MCF 10A (cell line): ENCODE data around the gene CMTM8. TPM values are rescaled to one million over a fixed set of nuclear protein-coding genes. Genes with fewer than 3 reads are reported as not detected.

Source experiments
- BruUV-seq: library from RNA; stranded (reverse); fragments of 400-500 nt; replicated peaks from 2 replicates; lab custom pipeline; 2021; lab: Mats Ljungman, UMichigan
- CTCF ChIA-PET: fragments of 300-600 bp; sonication (Branson Sonifier 250); formaldehyde crosslinking; extraction: SDS; loops from one replicate; lab custom pipeline; 2021; ENCODE audit warnings: antibody characterized with exemption, inconsistent platforms; lab: Yijun Ruan, JAX
- POLR2A ChIA-PET: fragments of 300-600, 350-650 bp; sonication (Branson Sonifier 250); formaldehyde crosslinking; extraction: SDS; loops from one replicate; lab custom pipeline; 2020; ENCODE audit warnings: antibody characterized with exemption, inconsistent platforms; lab: Yijun Ruan, JAX
- DNase-seq: peaks from one replicate; pipeline ENCODE4 v3.0.0-alpha.2; 2018; ENCODE audit not compliant: unreplicated experiment
- H3K27ac Mint-ChIP-seq: one replicate; pipeline ENCODE4 v1.8.0; 2022; ENCODE audit warnings: mild to moderate bottlenecking, low read depth, mixed read lengths; ENCODE audit not compliant: unreplicated experiment
- H3K27me3 Mint-ChIP-seq: one replicate; pipeline ENCODE4 v1.8.0; 2022; ENCODE audit warnings: mixed read lengths; ENCODE audit not compliant: insufficient read depth, unreplicated experiment
- H3K36me3 Mint-ChIP-seq: one replicate; pipeline ENCODE4 v1.8.0; 2022; ENCODE audit warnings: mild to moderate bottlenecking, moderate library complexity, mixed read lengths; ENCODE audit not compliant: insufficient read depth, unreplicated experiment
- H3K4me1 Mint-ChIP-seq: one replicate; pipeline ENCODE4 v1.8.0; 2022; ENCODE audit warnings: mixed read lengths; ENCODE audit not compliant: insufficient read depth, unreplicated experiment
- H3K4me3 Mint-ChIP-seq: one replicate; pipeline ENCODE4 v1.8.0; 2022; ENCODE audit warnings: mild to moderate bottlenecking, moderate library complexity, mixed read lengths; ENCODE audit not compliant: unreplicated experiment
- H3K9me3 Mint-ChIP-seq: one replicate; pipeline ENCODE4 v1.8.0; 2022; ENCODE audit warnings: mixed read lengths; ENCODE audit not compliant: unreplicated experiment
- intact Hi-C: fragments of 100-400 bp; cut with micrococcal nuclease; formaldehyde crosslinking; loops from 2 replicates; pipeline ENCODE4 v1.14.1; 2022
- total RNA-seq: library from RNA; stranded (reverse); gene quantifications from 2 replicates; pipeline ENCODE4 v1.2.3, GENCODE V29; 2022
- TF ChIP-seq, protein P1 (sequence below): fragments of 200-600 bp; IDR thresholded peaks from one replicate; pipeline ENCODE4 v1.8.0; 2022; ENCODE audit warnings: antibody characterized with exemption, mild to moderate bottlenecking; ENCODE audit not compliant: unreplicated experiment

The CMTM8 gene
- total RNA-seq, 1 experiment from 2014 or later, result 3.8 TPM

DNA sequence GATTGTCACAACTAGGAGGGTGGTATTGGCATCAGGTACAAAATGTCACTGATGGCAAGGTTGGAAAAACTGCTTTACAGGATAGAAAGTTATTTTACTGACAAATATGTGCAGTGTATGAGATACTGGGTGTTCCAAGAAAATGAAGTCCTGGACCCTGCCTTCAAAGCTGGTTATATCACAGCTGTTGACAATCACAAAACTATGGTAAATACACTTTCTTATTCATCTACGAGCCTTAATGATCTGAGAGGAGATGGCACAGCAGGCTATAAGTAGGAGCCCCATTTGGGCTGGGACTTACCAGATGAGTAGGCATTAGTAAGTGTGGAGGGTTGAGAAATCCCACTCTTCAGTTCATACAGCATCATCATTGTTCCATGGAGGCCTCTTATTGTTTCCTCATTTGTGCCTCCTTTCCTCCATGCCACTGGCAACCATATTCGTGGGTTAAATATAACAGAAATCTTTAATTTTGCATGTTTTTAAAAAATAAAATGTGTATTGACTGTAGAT is 66.9 kb downstream of the CMTM8 start:
- ChIA-PET POLR2A (no interaction called here), CTCF (interaction anchor here (0.6 to 1.7 kb wide), 2 partner anchors 9 to 10 kb away, joined by 3 to 9 read pairs; no protein-coding TSS in a partner anchor)
- TF ChIP-seq, protein P1, sequence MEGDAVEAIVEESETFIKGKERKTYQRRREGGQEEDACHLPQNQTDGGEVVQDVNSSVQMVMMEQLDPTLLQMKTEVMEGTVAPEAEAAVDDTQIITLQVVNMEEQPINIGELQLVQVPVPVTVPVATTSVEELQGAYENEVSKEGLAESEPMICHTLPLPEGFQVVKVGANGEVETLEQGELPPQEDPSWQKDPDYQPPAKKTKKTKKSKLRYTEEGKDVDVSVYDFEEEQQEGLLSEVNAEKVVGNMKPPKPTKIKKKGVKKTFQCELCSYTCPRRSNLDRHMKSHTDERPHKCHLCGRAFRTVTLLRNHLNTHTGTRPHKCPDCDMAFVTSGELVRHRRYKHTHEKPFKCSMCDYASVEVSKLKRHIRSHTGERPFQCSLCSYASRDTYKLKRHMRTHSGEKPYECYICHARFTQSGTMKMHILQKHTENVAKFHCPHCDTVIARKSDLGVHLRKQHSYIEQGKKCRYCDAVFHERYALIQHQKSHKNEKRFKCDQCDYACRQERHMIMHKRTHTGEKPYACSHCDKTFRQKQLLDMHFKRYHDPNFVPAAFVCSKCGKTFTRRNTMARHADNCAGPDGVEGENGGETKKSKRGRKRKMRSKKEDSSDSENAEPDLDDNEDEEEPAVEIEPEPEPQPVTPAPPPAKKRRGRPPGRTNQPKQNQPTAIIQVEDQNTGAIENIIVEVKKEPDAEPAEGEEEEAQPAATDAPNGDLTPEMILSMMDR, result no peak
- H3K27me3 Mint-ChIP-seq, result no peaks in the 10 kb centered on the region
- H3K9me3 Mint-ChIP-seq, result no peaks in the 10 kb centered on the region
- no peak for DNase-seq
- H3K27ac Mint-ChIP-seq, result no peak overlapping the region
- H3K4me1 Mint-ChIP-seq, result peaks cover 7% of the 10 kb centered on the region
- intact Hi-C loops, result no loop called here
- H3K4me3 Mint-ChIP-seq, result no peak overlapping the region
- H3K36me3 Mint-ChIP-seq, result no peaks in the 10 kb centered on the region
- BruUV-seq, result no TSS peak

DNA sequence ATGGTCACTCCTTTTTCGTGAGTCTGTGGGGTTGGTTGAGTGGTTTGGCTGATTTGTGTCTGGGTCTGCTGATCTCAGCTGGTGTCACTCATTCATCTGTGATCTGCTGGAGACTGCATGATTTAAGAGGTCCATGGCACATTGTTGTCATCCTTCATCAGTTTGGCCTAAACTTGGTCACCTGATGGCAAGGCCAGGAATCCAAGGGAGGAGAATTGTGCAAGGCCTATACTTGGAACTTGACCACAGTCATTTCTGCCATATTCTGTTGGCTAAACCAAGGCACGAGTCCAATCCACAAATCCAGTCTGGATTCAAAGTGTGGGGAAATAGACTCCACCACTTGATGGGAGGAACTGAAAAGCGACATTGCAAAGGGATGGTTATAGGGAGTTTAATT is 67.6 kb downstream of the CMTM8 start:
- ChIA-PET CTCF (no interaction called here), POLR2A (no interaction called here)
- Mint-ChIP-seq H3K4me1 (peaks cover 7% of the 10 kb centered on the region), H3K27me3 (no peaks in the 10 kb centered on the region), H3K4me3 (no peak overlapping the region), H3K36me3 (no peaks in the 10 kb centered on the region), H3K27ac (no peak overlapping the region), H3K9me3 (no peaks in the 10 kb centered on the region)
- no TSS peak for BruUV-seq
- DNase-seq, result no peak
- TF ChIP-seq, protein P1, result no peak
- intact Hi-C loops, result no loop called here

DNA sequence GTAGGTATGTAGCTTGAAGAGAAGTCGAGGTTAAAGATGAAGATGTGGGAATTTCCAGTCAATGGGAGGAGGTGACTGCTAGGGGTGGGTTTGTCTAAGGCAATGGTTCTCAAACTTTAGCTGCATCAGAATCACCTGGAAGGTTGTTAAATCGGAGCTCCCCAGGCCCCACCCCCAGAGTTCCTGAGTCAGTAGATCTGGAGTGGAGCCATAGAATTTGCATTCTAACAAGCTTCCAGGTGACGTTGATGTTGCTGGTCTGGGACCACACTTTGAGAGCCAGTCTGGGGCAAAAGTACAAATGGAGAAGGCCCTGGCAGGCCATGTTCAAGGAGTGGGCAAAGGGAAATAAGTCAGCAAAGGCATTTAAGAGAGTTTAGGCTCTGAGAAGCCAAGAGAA is 69.1 kb downstream of the CMTM8 start:
- H3K9me3 Mint-ChIP-seq, result no peaks in the 10 kb centered on the region
- TF ChIP-seq, protein P1, result no peak
- H3K27ac Mint-ChIP-seq, result no peak overlapping the region
- no peak overlapping the region for H3K4me3 Mint-ChIP-seq
- H3K36me3 Mint-ChIP-seq, result no peaks in the 10 kb centered on the region
- intact Hi-C loops, result no loop called here
- BruUV-seq, result no TSS peak
- no peaks in the 10 kb centered on the region for H3K27me3 Mint-ChIP-seq
- ChIA-PET POLR2A (interaction anchor here (0.7 kb wide), 1 partner anchor 21 kb away, joined by 3 read pairs; no protein-coding TSS in a partner anchor), CTCF (interaction anchor here (0.6 to 2.0 kb wide), 7 partner anchors 10 to 612 kb away, joined by 3 to 11 read pairs (median 4); no protein-coding TSS in a partner anchor)
- H3K4me1 Mint-ChIP-seq, result peaks cover 7% of the 10 kb centered on the region
- peak; percentile 33 for DNase-seq

DNA sequence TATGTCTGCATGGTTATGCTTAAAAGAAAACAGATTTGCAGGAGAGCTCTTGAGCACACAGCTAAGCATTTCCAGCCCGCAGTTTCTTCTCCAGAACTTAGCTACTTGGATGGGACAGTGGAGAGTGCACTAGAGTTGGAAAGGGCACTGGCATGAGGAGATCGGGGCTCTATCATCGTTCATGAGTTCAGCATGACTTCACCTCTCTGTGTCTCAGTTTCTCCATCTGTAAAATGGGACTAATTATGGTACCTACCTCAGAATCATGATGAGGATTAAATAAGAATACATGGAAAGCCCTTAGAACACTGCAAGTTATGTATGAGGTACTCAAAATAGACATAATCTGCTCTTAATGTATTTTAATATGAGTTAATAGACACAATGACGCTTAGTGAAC is 69.9 kb downstream of the CMTM8 start:
- H3K27ac Mint-ChIP-seq, result no peak overlapping the region
- no peaks in the 10 kb centered on the region for H3K9me3 Mint-ChIP-seq
- H3K36me3 Mint-ChIP-seq, result no peaks in the 10 kb centered on the region
- peaks cover 8% of the 10 kb centered on the region for H3K4me1 Mint-ChIP-seq
- no TSS peak for BruUV-seq
- DNase-seq, result no peak
- H3K4me3 Mint-ChIP-seq, result no peak overlapping the region
- ChIA-PET CTCF (interaction anchor here (0.5 to 2.0 kb wide), 4 partner anchors 9 to 67 kb away, joined by 3 to 11 read pairs (median 4); no protein-coding TSS in a partner anchor), POLR2A (no interaction called here)
- TF ChIP-seq, protein P1, result no peak
- intact Hi-C loops, result no loop called here
- H3K27me3 Mint-ChIP-seq, result no peaks in the 10 kb centered on the region
